ENCODE data around the gene POFUT2.

The POFUT2 gene

DNA sequence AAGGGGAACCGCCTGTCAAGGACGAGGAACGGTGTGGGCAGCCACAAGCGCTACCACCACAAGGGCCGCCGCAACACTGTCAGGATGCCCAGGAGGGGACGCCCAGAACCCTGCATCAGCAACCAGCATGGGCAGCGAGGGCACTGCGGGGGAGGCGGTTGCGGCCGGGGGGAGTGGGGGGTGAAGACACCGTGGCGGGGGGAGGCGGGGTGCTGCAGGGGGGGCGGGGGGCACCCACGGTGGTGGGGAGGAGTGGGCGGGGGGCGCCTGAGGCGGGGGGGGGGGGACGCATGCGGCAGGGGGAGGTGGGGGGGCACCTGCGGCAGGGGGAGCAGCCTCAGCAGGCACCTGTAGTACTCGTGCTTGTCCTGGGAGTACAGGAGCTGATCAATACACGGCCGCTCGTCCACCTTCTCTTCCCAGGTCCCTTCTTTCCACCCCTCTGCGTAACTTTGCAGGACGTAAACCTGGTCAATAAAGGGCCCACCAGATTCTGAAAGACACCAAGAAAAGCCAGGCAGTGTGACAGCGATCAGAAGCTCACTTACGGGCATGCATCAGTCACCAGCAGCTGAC lies 4.6 kb downstream of the POFUT2 start:
- DNase-seq (ENCODE audit: low spot score): no peak

- DNase-seq (ENCODE audit: low spot score): no peak
Observed at GRCh38 chr21:45282283-45283034, 5.2 kb downstream of the POFUT2 start.

DNA sequence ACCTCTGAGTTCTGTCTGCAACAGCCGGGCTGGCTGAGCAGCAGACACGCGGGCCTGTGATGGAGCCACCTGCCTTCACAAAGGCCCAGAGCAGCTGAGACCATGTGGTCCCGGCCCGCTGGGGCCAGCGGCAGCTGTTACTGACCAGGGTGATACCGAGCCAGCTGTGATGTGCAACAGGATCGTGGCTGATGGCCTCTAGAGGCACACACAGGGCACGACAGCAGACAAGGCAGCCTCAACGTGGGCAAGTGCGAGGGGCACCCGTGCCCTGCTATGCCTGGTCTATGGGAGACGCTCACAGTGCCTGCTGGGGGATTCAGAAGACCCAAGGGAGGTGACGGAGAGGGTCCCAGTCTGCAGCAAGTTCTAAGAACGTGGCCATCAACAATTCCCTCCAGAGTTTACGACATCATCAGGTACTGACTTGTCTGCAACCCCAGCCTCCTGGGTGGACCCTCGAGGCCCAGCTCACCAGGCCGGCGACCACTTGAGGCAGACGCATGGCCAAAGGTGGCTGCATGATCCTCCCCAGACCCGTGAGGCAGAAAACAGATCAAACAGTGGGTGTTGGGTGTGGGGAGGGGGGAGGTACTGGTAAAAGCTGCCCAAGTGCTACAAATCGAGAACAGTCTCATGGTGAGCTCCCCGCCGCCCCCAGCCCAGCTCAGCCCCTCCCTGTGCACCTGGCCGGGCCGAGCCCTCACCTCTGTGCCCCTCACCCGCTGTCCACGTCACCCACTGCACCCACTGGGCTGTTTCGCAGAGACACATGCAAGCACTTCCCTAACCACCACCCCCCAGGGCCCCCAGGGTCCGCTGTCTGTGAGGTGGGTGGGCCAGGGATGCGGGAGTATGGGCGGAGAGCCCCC lies 6.0 kb downstream of the POFUT2 start:
- DNase-seq (ENCODE audit: low spot score): peak; percentile 63

- DNase-seq (ENCODE audit: low spot score): no peak
Observed at GRCh38 chr21:45280969-45281368, 6.7 kb downstream of the POFUT2 start.

- DNase-seq (ENCODE audit: low spot score): no peak
Observed at GRCh38 chr21:45280178-45280821, 7.4 kb downstream of the POFUT2 start.

DNA sequence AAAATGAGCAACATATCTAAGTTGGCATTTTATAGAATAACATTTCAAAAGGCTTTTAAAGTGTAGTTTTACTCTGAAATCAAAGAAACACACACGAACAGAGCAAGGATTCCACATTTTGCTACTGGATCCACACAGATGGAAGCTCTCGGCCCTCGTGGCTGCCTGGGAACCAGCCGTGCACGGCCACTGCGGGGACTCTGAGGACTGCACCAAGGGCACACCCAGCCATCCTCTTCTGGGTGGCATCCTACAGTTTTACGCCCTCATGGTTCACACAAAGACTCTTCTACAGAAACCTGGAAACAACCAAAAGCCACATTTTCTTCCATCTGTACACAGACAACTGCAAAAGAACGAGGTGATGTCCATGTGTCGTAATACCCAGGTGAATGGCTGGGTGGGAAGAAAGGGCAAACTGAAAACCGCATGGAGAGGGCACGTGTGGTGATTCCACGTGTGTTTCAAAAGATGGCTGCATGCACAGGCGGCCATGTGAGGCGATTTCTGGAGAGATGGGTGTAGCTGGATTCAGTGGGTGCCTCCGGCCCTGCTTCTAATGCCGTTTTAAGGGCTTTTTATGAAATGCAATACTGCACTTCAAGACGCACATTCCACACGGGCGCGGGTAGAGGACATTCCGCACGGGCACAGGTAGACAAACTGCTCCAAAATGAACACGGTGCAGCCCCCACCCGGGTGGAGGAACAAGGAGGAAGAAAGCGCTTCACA lies 8.1 kb downstream of the POFUT2 start:
- no peak for DNase-seq (ENCODE audit: low spot score)

DNA sequence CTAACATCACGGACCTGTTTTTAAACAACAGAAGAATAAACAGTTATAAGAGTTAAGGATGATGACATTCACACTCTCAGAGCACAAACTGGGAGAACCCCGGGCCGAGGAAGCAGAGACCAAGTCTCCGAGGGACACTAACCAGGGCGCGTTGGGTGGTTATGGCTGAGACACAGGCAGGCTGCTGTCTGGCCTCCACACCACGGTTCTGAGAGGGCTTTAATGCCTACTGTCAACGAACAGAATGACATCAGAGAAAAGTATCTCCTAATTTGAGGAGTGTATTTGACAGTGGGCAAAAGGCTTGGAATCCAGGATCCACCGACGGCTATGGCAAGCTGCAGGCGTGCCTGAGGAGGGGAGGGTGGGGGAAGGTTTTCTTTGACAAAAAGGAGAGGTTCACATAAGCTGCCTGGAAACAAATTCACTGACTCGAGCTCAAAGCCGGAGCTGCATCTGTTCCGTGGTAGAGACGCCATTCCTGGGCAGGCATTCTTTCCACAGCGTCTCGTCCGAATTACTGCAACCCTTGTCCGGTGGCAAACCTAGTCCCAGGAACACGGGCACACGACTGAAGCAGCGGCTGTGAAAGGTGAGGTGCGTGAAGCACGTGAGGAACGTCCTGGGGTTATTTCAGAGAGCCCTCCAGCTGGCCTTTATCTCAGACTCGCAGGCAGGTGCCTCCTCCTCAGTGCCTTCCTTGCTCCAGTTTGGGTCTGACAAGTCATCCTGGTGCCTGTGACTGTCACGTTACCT lies 9.4 kb downstream of the POFUT2 start:
- DNase-seq (ENCODE audit: low spot score): no peak

GRCh38 chr21:45277101-45278045 lies 10.3 kb downstream of the POFUT2 start:
- DNase-seq (ENCODE audit: low spot score): no peak

DNA sequence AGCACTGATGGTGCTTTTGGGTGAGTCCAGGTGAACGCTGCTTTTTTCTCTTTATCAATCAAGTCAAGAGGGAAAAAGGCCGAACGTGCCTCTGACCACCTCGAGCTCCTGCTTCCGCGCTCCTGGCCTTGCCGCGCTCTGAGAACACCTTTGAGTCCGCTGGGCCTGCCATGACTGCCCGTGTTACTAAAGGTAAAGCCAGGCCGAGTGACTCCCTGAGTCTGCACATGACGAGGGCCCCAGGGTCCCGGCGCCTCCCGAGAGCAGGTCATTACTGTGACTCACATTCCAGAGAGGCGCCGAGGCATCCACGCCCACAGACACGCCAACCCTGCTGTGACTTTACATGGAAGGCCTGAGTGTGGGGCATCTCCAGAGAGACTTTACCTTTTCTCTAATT lies 11.1 kb downstream of the POFUT2 start:
- no peak for DNase-seq (ENCODE audit: low spot score)

GRCh38 chr21:45270306-45270821 lies 17.3 kb downstream of the POFUT2 start:
- DNase-seq (ENCODE audit: low spot score): no peak

DNA sequence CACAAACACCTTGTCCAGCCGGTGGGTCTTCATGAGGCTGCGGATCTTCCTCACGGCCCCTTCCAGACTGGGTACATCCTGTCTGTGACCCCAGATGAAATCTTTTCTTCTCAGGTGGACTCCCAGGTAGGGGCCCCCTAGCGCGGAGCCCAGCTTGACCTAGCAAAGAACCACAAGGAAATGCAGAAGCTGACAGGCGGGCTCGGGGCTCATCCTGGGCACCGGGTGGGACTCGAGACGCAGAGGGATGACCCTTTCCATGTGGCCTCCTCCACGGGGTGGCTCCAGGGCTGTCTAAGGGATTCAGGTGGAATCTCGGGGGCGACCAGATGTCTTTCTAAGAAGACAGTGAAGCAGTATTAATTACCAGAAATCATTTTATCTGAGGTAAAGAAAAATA lies 17.8 kb downstream of the POFUT2 start:
- no peak for DNase-seq (ENCODE audit: low spot score)

DNA sequence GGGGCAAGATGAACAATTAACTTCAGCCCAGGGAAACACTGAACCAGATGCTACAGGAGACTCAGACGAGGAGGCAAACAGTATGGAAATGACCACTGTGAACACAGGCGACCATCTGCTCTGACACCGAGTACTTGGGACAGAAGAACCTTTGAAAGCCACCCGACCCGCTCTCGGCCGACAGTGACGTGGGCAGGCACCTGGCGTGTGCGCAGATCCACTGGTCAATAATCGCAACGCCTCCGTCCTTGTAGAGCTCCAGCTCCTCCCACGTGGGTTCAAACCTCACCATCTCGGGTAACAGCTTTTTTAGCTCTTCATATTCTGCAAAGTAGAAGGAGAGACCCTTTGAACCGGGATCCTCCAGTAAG lies 20.3 kb downstream of the POFUT2 start:
- no peak for DNase-seq (ENCODE audit: low spot score)

GRCh38 chr21:45266518-45267389 lies 20.9 kb downstream of the POFUT2 start:
- no peak for DNase-seq (ENCODE audit: low spot score)

DNA sequence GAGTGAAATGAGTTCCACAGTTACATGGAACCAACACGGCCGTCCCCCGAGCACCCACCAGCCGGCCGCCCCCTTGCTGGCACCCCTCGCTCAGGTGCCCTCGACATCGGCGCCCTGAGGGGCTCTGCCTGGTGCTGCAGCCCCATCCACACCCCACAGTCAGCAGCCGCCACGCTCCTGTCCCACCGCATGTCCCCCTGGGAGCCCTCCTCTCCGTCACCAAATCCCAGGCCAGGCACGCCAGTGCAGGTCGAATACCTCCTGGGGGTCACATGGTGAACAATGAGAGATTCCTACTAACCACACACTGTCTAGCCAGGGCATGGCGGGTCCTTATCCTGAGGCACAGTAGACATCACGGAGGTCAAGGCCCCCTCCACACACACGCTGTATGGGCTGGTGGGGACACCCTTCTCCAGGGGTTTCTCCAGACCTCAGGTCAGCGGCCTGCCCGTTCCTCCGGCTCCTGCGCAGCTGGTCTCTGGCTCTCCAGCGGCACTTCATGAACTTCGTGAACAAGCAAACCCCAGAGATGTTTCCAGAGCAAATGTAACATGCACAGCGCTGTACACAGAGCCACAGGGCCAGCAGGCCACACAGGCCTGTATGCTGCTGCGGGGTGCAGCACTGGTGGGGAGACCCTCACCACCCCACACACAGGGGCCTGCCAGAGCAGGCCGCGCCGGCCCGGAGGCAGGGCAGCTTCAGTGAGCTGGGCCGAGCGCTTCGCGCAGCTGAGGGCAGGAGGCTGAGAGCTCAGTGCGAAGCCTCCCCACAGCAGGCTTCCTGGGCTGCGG lies 21.8 kb downstream of the POFUT2 start:
- no peak for DNase-seq (ENCODE audit: low spot score)

- DNase-seq (ENCODE audit: low spot score): no peak
Observed at GRCh38 chr21:45264912-45265515, 22.7 kb downstream of the POFUT2 start.

DNA sequence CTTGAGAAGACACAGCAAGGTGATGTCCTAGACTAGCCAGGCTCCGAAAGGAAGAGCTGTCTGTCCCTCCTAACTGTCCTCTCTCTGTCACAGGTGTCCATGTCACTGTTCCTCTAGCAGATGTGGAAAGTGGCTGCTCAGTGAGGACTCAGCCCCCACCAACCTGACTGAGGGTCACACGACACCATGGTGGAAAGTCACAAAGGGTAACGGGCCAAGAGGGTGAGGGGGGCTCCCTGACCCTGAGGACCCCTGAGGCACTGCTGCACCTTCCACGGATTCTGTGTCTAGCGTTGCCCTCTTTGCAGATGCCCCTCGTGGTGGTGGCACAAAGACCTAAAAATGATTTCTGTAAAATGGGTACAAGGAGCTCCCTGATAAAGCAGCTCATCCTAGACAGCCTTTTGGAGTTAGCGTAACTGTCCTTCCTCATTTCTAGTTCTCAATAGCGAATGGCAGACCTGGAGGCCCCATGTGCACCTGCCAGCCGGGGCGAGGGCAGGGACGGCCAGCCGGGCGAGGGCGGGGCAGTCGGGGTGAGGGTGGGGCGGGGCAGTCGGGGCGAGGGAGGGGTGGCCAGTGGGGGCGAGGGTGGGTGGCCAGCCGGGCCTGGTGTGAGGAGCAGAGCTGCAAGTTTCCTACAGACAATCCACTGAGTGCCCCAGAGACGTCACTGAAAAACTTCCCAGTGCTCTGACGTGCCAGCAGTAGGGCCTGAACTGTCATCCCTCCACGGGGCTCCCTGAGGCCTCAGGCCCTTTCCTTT lies 23.4 kb downstream of the POFUT2 start:
- peak; percentile 0 for DNase-seq (ENCODE audit: low spot score)

- no peak for DNase-seq (ENCODE audit: low spot score)
Observed at GRCh38 chr21:45263534-45263933, 24.2 kb downstream of the POFUT2 start.
